Esophagus muscularis mucosa (tissue), 2 donors: ENCODE data around the gene ABHD6.

Experiments used
- POLR2A ChIP-seq: fragments of 450-650 bp; IDR thresholded peaks from one replicate; pipeline ENCODE4 v1.6.1; 2017; ENCODE audit warnings: antibody characterized with exemption, moderate library complexity, mild to moderate bottlenecking, low read depth
- POLR2AphosphoS5 ChIP-seq, 2 donors: sonication (generic); formaldehyde crosslinking; IDR thresholded peaks; one replicate each; pipeline ENCODE4 v1.6.1; 2017; ENCODE audit warnings: antibody characterized with exemption in 2 of 2

DNA sequence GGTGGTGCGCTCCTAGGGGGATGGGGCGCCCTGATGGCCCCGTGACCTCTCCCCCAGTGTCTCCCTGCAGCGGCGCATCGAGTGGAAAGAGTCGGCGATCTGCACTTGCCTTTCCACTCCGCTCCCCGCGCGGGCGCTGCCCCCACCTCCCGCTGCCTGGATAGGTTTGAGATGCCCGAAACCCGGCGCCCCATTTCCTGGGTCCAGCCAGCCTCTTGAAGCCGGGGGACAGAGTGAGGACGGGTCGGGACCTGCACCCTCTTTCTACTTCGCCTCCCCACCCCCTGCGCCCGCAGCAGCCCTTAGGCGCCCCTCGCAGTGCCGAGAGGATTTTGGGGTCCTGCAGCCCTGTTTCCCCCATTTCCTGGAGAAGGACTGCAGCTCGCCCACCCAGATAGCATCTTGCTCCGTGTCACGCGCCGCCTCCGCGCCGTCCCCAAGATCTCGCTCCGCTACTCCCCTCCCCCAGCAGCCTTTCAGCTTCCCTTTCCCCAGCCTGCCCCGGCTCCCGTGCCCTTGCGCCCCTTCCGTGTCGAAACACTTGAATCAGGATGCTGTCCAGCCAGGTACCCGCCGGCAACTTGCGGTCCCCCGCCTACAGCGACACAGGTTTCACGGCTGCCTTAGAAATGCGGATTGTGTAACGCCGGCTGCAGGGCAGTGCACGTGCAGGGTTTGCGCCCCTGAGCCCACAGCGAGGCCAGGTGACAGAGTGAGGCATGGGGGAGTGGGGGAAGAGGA, 519 bp downstream of the ABHD6 start:
- TF ChIP-seq POLR2A (no peak), POLR2AphosphoS5 (IDR thresholded peaks at IDR 0.05) (no peak)
